ENCODE data around the gene GRIK3. TPM values are rescaled to one million over a fixed set of nuclear protein-coding genes. Genes with fewer than 3 reads are reported as not detected.

Gene GRIK3
- polyA plus RNA-seq, 2 of the 4 experiments (the other 2 are of a cell fraction) = not detected

- DNase-seq (ENCODE audit: low read depth in 1 of 2, low spot score in 1 of 2) = no peak
- POLR2A ChIA-PET = no interaction called here
- Histone ChIP-seq H3K9me3 (peaks cover 2% of the 10 kb centered on the region; the same call in 1 of the 3 replicates), H3K4me2 (no peak overlapping the region), H3K4me1 (no peaks in the 10 kb centered on the region), H3K27ac (no peak overlapping the region), H3K4me3 (no peak overlapping the region)
- ATAC-seq = no peak
- no peak for TF ChIP-seq KDM1A (IDR thresholded peaks at IDR 0.05; ENCODE audit: low read depth)
- TF ChIP-seq SMC3 (IDR thresholded peaks at IDR 0.05) = no peak
- TF ChIP-seq E2F6 (IDR thresholded peaks at IDR 0.05; ENCODE audit: borderline replicate concordance, low read depth) = no peak
- no peak for TF ChIP-seq JUNB (IDR thresholded peaks at IDR 0.05)
- TF ChIP-seq FOSL2 (IDR thresholded peaks at IDR 0.05) = no peak
- TF ChIP-seq FOSL2 (CRISPR knock-in tag; IDR thresholded peaks at IDR 0.05) = no peak
- no peak for TF ChIP-seq USF2 (IDR thresholded peaks at IDR 0.05)
- TF ChIP-seq PBX3 (IDR thresholded peaks at IDR 0.05) = no peak
- CTCF ChIA-PET = no interaction called here
- FAIRE-seq = no peak
- 10% methylated on average over 3 of the region's 3 CpGs for WGBS (ENCODE audit: missing lambda C conversion rate)
Measured at GRCh38 chr1:36760081-36760480, 274.2 kb downstream of the GRIK3 start.

GRCh38 chr1:36759355-36759754 is 275.0 kb downstream of the GRIK3 start:
- Histone ChIP-seq H3K4me2 (no peak overlapping the region), H3K27ac (no peak overlapping the region), H3K4me1 (no peaks in the 10 kb centered on the region), H3K4me3 (no peak overlapping the region), H3K9me3 (peaks cover 2% of the 10 kb centered on the region; the same call in 1 of the 3 replicates)
- TF ChIP-seq RARB (CRISPR knock-in tag; IDR thresholded peaks at IDR 0.05) = no peak
- no peak for TF ChIP-seq MAX (IDR thresholded peaks at IDR 0.05)
- no peak for DNase-seq (ENCODE audit: low read depth in 1 of 2, low spot score in 1 of 2)
- ChIA-PET CTCF (no interaction called here), POLR2A (no interaction called here)
- 32% methylated on average over 5 of the region's 5 CpGs for WGBS (ENCODE audit: missing lambda C conversion rate)
- no peak for FAIRE-seq
- ATAC-seq = no peak

GRCh38 chr1:36755303-36756230 is 278.7 kb downstream of the GRIK3 start:
- ATAC-seq (no peak), FAIRE-seq (no peak), DNase-seq (ENCODE audit: low read depth in 1 of 2, low spot score in 1 of 2) (no peak)
- Histone ChIP-seq H3K4me3 (no peak overlapping the region), H3K27ac (no peak overlapping the region), H3K4me1 (0 out of 3 replicates have a peak, but pooled peaks cover 2% of the 10 kb centered on the region), H3K4me2 (no peak overlapping the region), H3K9me3 (peaks cover 2% of the 10 kb centered on the region; the same call in 1 of the 3 replicates)
- WGBS (ENCODE audit: missing lambda C conversion rate) = 38% methylated on average over 9 of the region's 12 CpGs
- TF ChIP-seq HDAC2 (IDR thresholded peaks at IDR 0.05) (no peak), E2F6 (IDR thresholded peaks at IDR 0.05; ENCODE audit: borderline replicate concordance, low read depth) (no peak), PHF8 (IDR thresholded peaks at IDR 0.05; ENCODE audit: borderline replicate concordance, low read depth) (no peak), ZSCAN20 (CRISPR knock-in tag; IDR thresholded peaks at IDR 0.05) (no peak), HMGXB4 (CRISPR knock-in tag; IDR thresholded peaks at IDR 0.05; ENCODE audit: borderline replicate concordance) (no peak), EHF (CRISPR knock-in tag; IDR thresholded peaks at IDR 0.05) (no peak), ELK1 (IDR thresholded peaks at IDR 0.05; ENCODE audit: low read depth, low read length) (no peak), CTCF (IDR thresholded peaks at IDR 0.05) (no peak), CBX8 (IDR thresholded peaks at IDR 0.05) (no peak), HOXB5 (CRISPR knock-in tag; IDR thresholded peaks at IDR 0.05) (no peak), HES2 (IDR thresholded peaks at IDR 0.05) (no peak), RFX5 (IDR thresholded peaks at IDR 0.05) (no peak), ESRRA (IDR thresholded peaks at IDR 0.05; ENCODE audit: borderline replicate concordance, low read length) (no peak), HOXA7 (CRISPR knock-in tag; IDR thresholded peaks at IDR 0.05) (no peak), GATA3 (IDR thresholded peaks at IDR 0.05; ENCODE audit: borderline replicate concordance) (no peak)
- ChIA-PET POLR2A (no interaction called here), CTCF (no interaction called here)
